Astrocyte (in vitro differentiated cells and primary cell): ENCODE data around the gene IQGAP1. TPM values are rescaled to one million over a fixed set of nuclear protein-coding genes. Genes with fewer than 3 reads are reported as not detected.
A peak's percentile ranks its signal among the peaks of the same experiment; 100 is the strongest.

Experiments
- DNase-seq: peaks from one replicate; pipeline ENCODE4 v3.0.0-alpha.2; 2010; ENCODE audit warnings: low read depth
- FAIRE-seq: peaks from 2 replicates; lab custom pipeline; 2011; peaks lifted over from hg19 to GRCh38; lab: Jason Lieb, UNC
- H2AFZ ChIP-seq: 2 replicates; pipeline ENCODE4 v1.6.0; 2012; ENCODE audit warnings: low read depth, low read length, inconsistent platforms
- H3K27ac ChIP-seq: 2 replicates; pipeline ENCODE4 v1.5.1; 2011; ENCODE audit warnings: low read depth, low read length, inconsistent platforms
- H3K27me3 ChIP-seq: 2 replicates; pipeline ENCODE4 v1.6.0; 2011; ENCODE audit warnings: low read length, inconsistent platforms; ENCODE audit not compliant: insufficient read depth
- H3K36me3 ChIP-seq: 2 replicates; pipeline ENCODE4 v1.5.1; 2011; ENCODE audit warnings: low read length, inconsistent platforms; ENCODE audit not compliant: insufficient read depth
- H3K4me1 ChIP-seq: 2 replicates; pipeline ENCODE4 v1.5.1; 2011; ENCODE audit warnings: low read length, inconsistent platforms; ENCODE audit not compliant: insufficient read depth
- H3K4me2 ChIP-seq: 2 replicates; pipeline ENCODE4 v1.6.0; 2012; ENCODE audit warnings: low read length, inconsistent platforms
- H3K4me3 ChIP-seq: 2 replicates; pipeline ENCODE4 v1.5.1; 2011; ENCODE audit warnings: low read depth, mild to moderate bottlenecking, low read length, inconsistent platforms; ENCODE audit not compliant: insufficient read depth
- H3K79me2 ChIP-seq: 2 replicates; pipeline ENCODE4 v1.6.0; 2012; ENCODE audit warnings: mild to moderate bottlenecking, low read length, inconsistent platforms; ENCODE audit not compliant: insufficient read depth
- H3K9ac ChIP-seq: 2 replicates; pipeline ENCODE4 v1.6.0; 2012; ENCODE audit warnings: mild to moderate bottlenecking, low read length, inconsistent platforms
- H3K9me3 ChIP-seq: 2 replicates; pipeline ENCODE4 v1.5.1; 2012; ENCODE audit warnings: low read depth, mild to moderate bottlenecking, low read length, inconsistent platforms; ENCODE audit not compliant: insufficient read depth
- H4K20me1 ChIP-seq: 2 replicates; pipeline ENCODE4 v1.6.0; 2012; ENCODE audit warnings: low read length, inconsistent platforms; ENCODE audit not compliant: insufficient read depth
- H3K27ac Mint-ChIP-seq: one replicate; pipeline ENCODE4 v1.8.0; 2021; ENCODE audit warnings: mild to moderate bottlenecking, mixed read lengths; ENCODE audit not compliant: unreplicated experiment
- H3K27me3 Mint-ChIP-seq: one replicate; pipeline ENCODE4 v1.8.0; 2021; ENCODE audit warnings: low read depth, mixed read lengths; ENCODE audit not compliant: unreplicated experiment
- H3K36me3 Mint-ChIP-seq: one replicate; pipeline ENCODE4 v1.8.0; 2021; ENCODE audit warnings: low read depth, mixed read lengths; ENCODE audit not compliant: unreplicated experiment
- H3K4me1 Mint-ChIP-seq: one replicate; pipeline ENCODE4 v1.8.0; 2021; ENCODE audit warnings: low read depth, mixed read lengths; ENCODE audit not compliant: unreplicated experiment
- H3K4me3 Mint-ChIP-seq: one replicate; pipeline ENCODE4 v1.8.0; 2021; ENCODE audit warnings: mild to moderate bottlenecking, moderate library complexity, mixed read lengths; ENCODE audit not compliant: unreplicated experiment
- H3K9me3 Mint-ChIP-seq: one replicate; pipeline ENCODE4 v1.8.0; 2021; ENCODE audit warnings: mild to moderate bottlenecking, mixed read lengths; ENCODE audit not compliant: unreplicated experiment
- EZH2 ChIP-seq: IDR thresholded peaks from 2 replicates; pipeline ENCODE4 v1.6.1; 2012; ENCODE audit warnings: mild to moderate bottlenecking, low read length, inconsistent platforms; ENCODE audit not compliant: insufficient read depth
- total RNA-seq: library from RNA; stranded (reverse); gene quantifications from 2 replicates; pipeline ENCODE4 v1.2.1, GENCODE V29; 2021
- TF ChIP-seq, protein P1 (sequence below): IDR thresholded peaks from 2 replicates; pipeline ENCODE4 v1.5.1; 2011; ENCODE audit warnings: low read depth, mild to moderate bottlenecking, inconsistent platforms, low read length, moderate library complexity; ENCODE audit not compliant: insufficient read depth

Gene IQGAP1
- total RNA-seq, 1 donor from 2014 or later: 226 TPM

DNA sequence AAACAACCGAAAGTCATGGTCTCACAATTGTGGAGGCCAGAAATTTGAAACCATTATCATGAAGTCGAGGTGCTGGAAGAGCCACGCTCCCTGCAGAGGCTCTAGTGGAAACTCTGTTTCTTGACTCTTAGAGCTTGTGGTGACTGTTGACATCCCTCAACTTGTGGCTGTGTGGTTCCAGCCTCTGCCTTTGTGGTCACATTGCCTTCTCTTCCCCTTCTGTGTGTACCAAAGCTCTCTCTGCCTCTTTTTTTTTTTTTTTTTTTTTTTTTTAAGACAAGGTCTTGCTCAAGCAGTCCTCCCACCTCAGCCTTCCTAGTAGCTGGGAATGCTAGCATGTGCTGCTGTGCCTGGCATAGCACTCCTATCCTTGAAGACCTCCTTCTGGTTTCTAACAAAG, 93.0 kb downstream of the IQGAP1 start:
- Mint-ChIP-seq H3K4me3 (no peak overlapping the region), H3K4me1 (peaks cover 20% of the 10 kb centered on the region), H3K9me3 (no peaks in the 10 kb centered on the region), H3K27ac (peak overlapping the region; percentile 47), H3K36me3 (peaks cover 26% of the 10 kb centered on the region), H3K27me3 (no peaks in the 10 kb centered on the region)
- Histone ChIP-seq H3K79me2 (no peaks in the 10 kb centered on the region), H3K36me3 (peaks cover 69% of the 10 kb centered on the region), H3K4me1 (no peaks in the 10 kb centered on the region), H2AFZ (no peak overlapping the region), H3K9me3 (no peaks in the 10 kb centered on the region), H3K4me2 (no peak overlapping the region), H3K27me3 (no peaks in the 10 kb centered on the region), H3K4me3 (no peak overlapping the region), H4K20me1 (peaks cover 25% of the 10 kb centered on the region), H3K27ac (no peak overlapping the region), H3K9ac (no peak overlapping the region)
- DNase-seq: peak; percentile 46
- no peak for TF ChIP-seq EZH2
- TF ChIP-seq, protein P1, sequence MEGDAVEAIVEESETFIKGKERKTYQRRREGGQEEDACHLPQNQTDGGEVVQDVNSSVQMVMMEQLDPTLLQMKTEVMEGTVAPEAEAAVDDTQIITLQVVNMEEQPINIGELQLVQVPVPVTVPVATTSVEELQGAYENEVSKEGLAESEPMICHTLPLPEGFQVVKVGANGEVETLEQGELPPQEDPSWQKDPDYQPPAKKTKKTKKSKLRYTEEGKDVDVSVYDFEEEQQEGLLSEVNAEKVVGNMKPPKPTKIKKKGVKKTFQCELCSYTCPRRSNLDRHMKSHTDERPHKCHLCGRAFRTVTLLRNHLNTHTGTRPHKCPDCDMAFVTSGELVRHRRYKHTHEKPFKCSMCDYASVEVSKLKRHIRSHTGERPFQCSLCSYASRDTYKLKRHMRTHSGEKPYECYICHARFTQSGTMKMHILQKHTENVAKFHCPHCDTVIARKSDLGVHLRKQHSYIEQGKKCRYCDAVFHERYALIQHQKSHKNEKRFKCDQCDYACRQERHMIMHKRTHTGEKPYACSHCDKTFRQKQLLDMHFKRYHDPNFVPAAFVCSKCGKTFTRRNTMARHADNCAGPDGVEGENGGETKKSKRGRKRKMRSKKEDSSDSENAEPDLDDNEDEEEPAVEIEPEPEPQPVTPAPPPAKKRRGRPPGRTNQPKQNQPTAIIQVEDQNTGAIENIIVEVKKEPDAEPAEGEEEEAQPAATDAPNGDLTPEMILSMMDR: no peak
- no peak for FAIRE-seq

DNA sequence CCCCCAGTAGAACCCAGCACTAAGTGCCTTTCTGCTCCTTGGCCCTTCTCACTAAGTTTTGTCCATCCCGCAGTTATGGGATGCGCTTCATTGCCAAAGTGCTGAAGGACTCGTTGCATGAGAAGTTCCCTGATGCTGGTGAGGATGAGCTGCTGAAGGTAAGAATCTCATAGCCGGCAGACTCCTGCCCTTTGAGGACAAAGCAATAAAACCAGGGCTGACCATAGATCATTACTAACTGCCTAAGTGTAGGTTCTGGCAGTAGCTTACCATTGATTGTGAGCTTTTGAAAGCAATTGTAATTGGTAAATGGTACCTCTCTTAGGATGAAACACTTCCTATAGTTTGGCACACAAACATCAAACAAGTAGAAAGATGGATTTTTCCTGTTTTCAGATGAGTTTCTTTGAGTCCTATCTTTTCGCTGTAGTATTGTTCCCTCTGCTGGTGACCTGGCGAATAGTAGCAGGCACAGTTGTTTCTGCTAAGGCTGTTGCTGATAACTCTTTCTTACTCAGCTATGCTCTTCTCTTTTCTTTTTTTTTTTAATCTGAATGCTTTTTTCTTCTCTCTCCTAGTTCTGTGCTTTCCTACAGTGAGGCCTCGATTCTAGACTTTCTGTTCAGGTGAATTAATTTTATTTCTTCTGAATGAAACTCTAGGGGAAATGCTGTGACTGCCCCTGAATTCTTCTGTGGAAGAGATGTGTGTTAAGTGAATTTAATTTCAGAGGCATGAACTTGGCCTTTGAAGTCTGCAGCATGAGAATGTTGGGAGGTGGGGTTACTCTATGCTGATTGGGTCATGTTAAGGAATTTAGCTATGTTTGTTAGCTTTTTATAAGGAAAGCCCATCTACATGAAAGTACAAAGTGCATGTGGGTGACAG, 94.3 kb downstream of the IQGAP1 start:
- Histone ChIP-seq H4K20me1 (peaks cover 30% of the 10 kb centered on the region), H3K4me2 (no peak overlapping the region), H3K79me2 (no peaks in the 10 kb centered on the region), H3K9ac (no peak overlapping the region), H3K4me3 (no peak overlapping the region), H2AFZ (no peak overlapping the region), H3K9me3 (no peaks in the 10 kb centered on the region), H3K4me1 (no peaks in the 10 kb centered on the region), H3K36me3 (peaks cover 67% of the 10 kb centered on the region), H3K27ac (no peak overlapping the region), H3K27me3 (no peaks in the 10 kb centered on the region)
- Mint-ChIP-seq H3K27ac (peak overlapping the region; percentile 21), H3K27me3 (no peaks in the 10 kb centered on the region), H3K36me3 (peaks cover 31% of the 10 kb centered on the region), H3K4me3 (no peak overlapping the region), H3K4me1 (peaks cover 20% of the 10 kb centered on the region), H3K9me3 (no peaks in the 10 kb centered on the region)
- DNase-seq (peak; percentile 47), FAIRE-seq (peak; percentile 29)
- TF ChIP-seq, protein P1: peak; percentile 86
- no peak for TF ChIP-seq EZH2

DNA sequence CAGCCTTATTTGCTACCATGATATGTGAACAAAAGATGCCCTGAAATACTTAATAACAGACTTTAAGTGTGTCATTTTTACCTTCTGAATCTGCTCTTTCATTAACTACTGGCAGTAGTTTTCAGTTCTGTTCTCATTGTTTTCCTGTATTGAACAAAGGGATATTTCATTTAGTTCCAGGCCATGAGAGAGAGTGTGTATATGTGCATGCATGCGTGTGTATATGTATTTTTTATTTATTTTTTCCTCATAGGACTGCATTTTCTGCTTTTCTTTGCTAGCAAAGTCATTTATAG, 94.9 kb downstream of the IQGAP1 start:
- no peak overlapping the region for H3K4me3 ChIP-seq

More for the DNA sequence above, 94.9 kb downstream of the IQGAP1 start:
- peaks cover 20% of the 10 kb centered on the region for H3K4me1 Mint-ChIP-seq
- H3K27ac Mint-ChIP-seq: no peak overlapping the region
- no peak overlapping the region for H3K9ac ChIP-seq
- FAIRE-seq (no peak), DNase-seq (no peak)
- peaks cover 32% of the 10 kb centered on the region for H4K20me1 ChIP-seq
- H3K9me3 ChIP-seq: no peaks in the 10 kb centered on the region
- H3K4me2 ChIP-seq: no peak overlapping the region
- no peak overlapping the region for H3K27ac ChIP-seq
- no peaks in the 10 kb centered on the region for H3K27me3 ChIP-seq
- H3K4me1 ChIP-seq: no peaks in the 10 kb centered on the region
- peaks cover 30% of the 10 kb centered on the region for H3K36me3 Mint-ChIP-seq
- TF ChIP-seq, protein P1: no peak
- TF ChIP-seq EZH2: no peak
- peaks cover 64% of the 10 kb centered on the region for H3K36me3 ChIP-seq
- H3K79me2 ChIP-seq: no peaks in the 10 kb centered on the region
- no peaks in the 10 kb centered on the region for H3K9me3 Mint-ChIP-seq
- no peak overlapping the region for H2AFZ ChIP-seq
- no peaks in the 10 kb centered on the region for H3K27me3 Mint-ChIP-seq
- H3K4me3 Mint-ChIP-seq: no peak overlapping the region
